ENCODE results near the gene AGAP3. TPM values are rescaled to one million over a fixed set of nuclear protein-coding genes. Genes with fewer than 3 reads are reported as not detected.
A peak's percentile ranks its signal among the peaks of the same experiment; 100 is the strongest.

Gene AGAP3
- total and polyA plus RNA-seq, 4 donors, result 3.9 to 27.0 (median 17.6) TPM

DNA sequence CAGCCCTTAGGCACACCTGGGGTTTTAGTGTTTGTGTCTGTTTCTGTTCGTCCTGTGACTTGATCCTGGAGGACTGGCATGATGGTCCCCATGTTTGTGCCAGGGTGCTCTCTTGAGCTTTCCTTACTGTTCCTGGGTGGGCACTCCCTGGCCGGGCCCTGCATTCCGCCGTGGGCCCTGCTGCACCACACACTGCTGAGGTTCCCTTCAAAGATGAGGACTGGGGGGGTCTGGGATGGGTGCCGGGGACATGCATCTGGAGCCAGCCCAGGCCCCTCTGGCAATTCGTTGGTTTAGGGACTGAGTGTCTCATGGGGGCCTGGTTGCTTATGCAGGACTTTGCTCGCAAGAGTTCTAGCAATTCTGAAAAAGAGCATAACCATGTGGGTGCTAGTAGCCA, 4.7 kb downstream of the AGAP3 start (continued):
- TF ChIP-seq, protein P1, sequence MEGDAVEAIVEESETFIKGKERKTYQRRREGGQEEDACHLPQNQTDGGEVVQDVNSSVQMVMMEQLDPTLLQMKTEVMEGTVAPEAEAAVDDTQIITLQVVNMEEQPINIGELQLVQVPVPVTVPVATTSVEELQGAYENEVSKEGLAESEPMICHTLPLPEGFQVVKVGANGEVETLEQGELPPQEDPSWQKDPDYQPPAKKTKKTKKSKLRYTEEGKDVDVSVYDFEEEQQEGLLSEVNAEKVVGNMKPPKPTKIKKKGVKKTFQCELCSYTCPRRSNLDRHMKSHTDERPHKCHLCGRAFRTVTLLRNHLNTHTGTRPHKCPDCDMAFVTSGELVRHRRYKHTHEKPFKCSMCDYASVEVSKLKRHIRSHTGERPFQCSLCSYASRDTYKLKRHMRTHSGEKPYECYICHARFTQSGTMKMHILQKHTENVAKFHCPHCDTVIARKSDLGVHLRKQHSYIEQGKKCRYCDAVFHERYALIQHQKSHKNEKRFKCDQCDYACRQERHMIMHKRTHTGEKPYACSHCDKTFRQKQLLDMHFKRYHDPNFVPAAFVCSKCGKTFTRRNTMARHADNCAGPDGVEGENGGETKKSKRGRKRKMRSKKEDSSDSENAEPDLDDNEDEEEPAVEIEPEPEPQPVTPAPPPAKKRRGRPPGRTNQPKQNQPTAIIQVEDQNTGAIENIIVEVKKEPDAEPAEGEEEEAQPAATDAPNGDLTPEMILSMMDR (IDR thresholded peaks at IDR 0.05; ENCODE audit: low read depth, low read length, missing input control), result no peak

DNA sequence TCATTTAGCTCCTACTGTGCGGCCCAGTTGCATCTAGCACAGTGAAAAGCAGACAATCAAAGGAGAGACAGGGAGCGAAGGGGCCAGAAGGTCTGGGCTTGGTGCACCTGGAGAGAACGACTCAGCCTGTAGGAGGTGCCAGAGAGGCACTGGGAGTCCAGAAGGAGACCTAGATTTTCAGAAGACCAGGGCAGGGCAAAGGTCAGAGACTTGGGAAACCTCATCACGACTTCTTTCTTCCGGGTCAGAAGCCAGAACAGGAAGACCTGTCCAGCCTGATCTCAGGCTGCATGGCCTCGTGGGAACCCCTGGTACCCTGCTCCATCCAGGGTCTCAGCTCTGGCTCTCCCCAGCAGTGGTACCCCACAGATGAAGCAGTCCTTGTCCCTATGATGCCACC, 5.2 kb downstream of the AGAP3 start:
- TF ChIP-seq YY1 (IDR thresholded peaks at IDR 0.05), result no peak
- peak in 1 of 2 donors; percentile 42 for TF ChIP-seq RAD21 (IDR thresholded peaks at IDR 0.05)
- TF ChIP-seq JUND (IDR thresholded peaks at IDR 0.05), result no peak
- TF ChIP-seq SP1 (IDR thresholded peaks at IDR 0.05), result no peak
- no peak for TF ChIP-seq FOXA2 (IDR thresholded peaks at IDR 0.05)
- TF ChIP-seq, protein P1 (IDR thresholded peaks at IDR 0.05; ENCODE audit: low read depth, low read length, missing input control), result peak; percentile 25
- TF ChIP-seq RXRA (IDR thresholded peaks at IDR 0.05), result no peak
- peak; percentile 90 for TF ChIP-seq NR2F2 (IDR thresholded peaks at IDR 0.05)
- H3K27me3 ChIP-seq (ENCODE audit: control insufficient read depth in 4 of 4, insufficient read depth in 4 of 4, low read length in 3 of 4), result no peaks in the 10 kb centered on the region
- 55% methylated on average over 6 of the region's 6 CpGs for WGBS
- no peak for DNase-seq (ENCODE audit: low spot score)
- no peak overlapping the region for H3K4me3 ChIP-seq (ENCODE audit: low read depth in 1 of 3, low read length in 3 of 3)
- H3K9ac ChIP-seq (ENCODE audit: low read depth in 1 of 2, low read length in 2 of 2), result no peak overlapping the region
- H3K9me3 ChIP-seq (ENCODE audit: control insufficient read depth in 4 of 4, low read length in 3 of 4), result no peaks in the 10 kb centered on the region
- H3K27ac ChIP-seq (ENCODE audit: low read depth in 1 of 2, low read length in 2 of 2), result no peak overlapping the region
- peaks cover 10 to 42% (median 30%) of the 10 kb centered on the region in 4 donors for H3K4me1 ChIP-seq (ENCODE audit: control insufficient read depth in 4 of 4, insufficient read depth in 4 of 4, low read length in 3 of 4)
- H3K36me3 ChIP-seq (ENCODE audit: control insufficient read depth in 4 of 4, insufficient read depth in 3 of 4, low read depth in 1 of 4, low read length in 3 of 4), result peaks cover 0 to 2% (median 0%) of the 10 kb centered on the region in 4 donors

DNA sequence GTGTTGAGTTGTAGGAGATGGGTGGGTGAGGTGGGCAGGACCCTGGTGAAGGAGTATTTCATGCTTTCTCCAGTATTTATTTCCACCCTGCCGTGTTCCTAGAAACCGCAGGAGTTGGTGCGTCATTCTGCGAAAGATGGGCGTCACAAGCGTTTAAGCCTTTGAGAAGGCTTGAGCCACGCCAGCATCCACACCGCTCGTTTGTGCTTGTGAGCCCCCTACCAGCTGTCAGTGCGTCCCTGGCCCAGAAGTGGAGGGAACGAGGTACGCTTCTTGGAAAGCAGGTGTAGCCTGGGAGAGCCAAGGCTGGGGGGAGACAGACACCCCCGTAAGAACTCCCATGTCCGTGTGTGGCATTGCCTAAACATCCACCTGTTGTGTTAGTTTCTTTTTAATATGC, 5.7 kb downstream of the AGAP3 start:
- H3K4me1 ChIP-seq (ENCODE audit: control insufficient read depth in 4 of 4, insufficient read depth in 4 of 4, low read length in 3 of 4), result peaks cover 10 to 42% (median 30%) of the 10 kb centered on the region in 4 donors

More for the DNA sequence above, 5.7 kb downstream of the AGAP3 start:
- no peak for TF ChIP-seq NR2F2 (IDR thresholded peaks at IDR 0.05)
- no peak for TF ChIP-seq HNF4G (IDR thresholded peaks at IDR 0.05)
- TF ChIP-seq HNF4A (conservative IDR thresholded peaks at IDR 0.05), result no peak
- TF ChIP-seq YY1 (IDR thresholded peaks at IDR 0.05), result no peak
- TF ChIP-seq FOXA2 (IDR thresholded peaks at IDR 0.05), result no peak
- TF ChIP-seq SP1 (IDR thresholded peaks at IDR 0.05), result no peak
- no peak for TF ChIP-seq EGR1 (IDR thresholded peaks at IDR 0.05; ENCODE audit: low read depth in 2 of 2)
- TF ChIP-seq, protein P2, sequence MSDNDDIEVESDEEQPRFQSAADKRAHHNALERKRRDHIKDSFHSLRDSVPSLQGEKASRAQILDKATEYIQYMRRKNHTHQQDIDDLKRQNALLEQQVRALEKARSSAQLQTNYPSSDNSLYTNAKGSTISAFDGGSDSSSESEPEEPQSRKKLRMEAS (IDR thresholded peaks at IDR 0.05), result no peak
- TF ChIP-seq, protein P3, sequence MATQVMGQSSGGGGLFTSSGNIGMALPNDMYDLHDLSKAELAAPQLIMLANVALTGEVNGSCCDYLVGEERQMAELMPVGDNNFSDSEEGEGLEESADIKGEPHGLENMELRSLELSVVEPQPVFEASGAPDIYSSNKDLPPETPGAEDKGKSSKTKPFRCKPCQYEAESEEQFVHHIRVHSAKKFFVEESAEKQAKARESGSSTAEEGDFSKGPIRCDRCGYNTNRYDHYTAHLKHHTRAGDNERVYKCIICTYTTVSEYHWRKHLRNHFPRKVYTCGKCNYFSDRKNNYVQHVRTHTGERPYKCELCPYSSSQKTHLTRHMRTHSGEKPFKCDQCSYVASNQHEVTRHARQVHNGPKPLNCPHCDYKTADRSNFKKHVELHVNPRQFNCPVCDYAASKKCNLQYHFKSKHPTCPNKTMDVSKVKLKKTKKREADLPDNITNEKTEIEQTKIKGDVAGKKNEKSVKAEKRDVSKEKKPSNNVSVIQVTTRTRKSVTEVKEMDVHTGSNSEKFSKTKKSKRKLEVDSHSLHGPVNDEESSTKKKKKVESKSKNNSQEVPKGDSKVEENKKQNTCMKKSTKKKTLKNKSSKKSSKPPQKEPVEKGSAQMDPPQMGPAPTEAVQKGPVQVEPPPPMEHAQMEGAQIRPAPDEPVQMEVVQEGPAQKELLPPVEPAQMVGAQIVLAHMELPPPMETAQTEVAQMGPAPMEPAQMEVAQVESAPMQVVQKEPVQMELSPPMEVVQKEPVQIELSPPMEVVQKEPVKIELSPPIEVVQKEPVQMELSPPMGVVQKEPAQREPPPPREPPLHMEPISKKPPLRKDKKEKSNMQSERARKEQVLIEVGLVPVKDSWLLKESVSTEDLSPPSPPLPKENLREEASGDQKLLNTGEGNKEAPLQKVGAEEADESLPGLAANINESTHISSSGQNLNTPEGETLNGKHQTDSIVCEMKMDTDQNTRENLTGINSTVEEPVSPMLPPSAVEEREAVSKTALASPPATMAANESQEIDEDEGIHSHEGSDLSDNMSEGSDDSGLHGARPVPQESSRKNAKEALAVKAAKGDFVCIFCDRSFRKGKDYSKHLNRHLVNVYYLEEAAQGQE (IDR thresholded peaks at IDR 0.05), result no peak
- no peak for TF ChIP-seq TAF1 (conservative IDR thresholded peaks at IDR 0.05)
- TF ChIP-seq GABPA (IDR thresholded peaks at IDR 0.05 in 1 of 2, conservative IDR thresholded peaks at IDR 0.05 in 1 of 2), result no peak
- no peak for TF ChIP-seq FOXA1 (IDR thresholded peaks at IDR 0.05)
- no peak for TF ChIP-seq RXRA (IDR thresholded peaks at IDR 0.05)
- TF ChIP-seq, protein P1 (IDR thresholded peaks at IDR 0.05; ENCODE audit: low read depth, low read length, missing input control), result no peak
- TF ChIP-seq, protein P4, sequence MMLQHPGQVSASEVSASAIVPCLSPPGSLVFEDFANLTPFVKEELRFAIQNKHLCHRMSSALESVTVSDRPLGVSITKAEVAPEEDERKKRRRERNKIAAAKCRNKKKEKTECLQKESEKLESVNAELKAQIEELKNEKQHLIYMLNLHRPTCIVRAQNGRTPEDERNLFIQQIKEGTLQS (IDR thresholded peaks at IDR 0.05), result no peak
- no peaks in the 10 kb centered on the region for H3K9me3 ChIP-seq (ENCODE audit: control insufficient read depth in 4 of 4, low read length in 3 of 4)
- no peak overlapping the region for H3K4me3 ChIP-seq (ENCODE audit: low read depth in 1 of 3, low read length in 3 of 3)
- WGBS, result 93% methylated on average over 14 of the region's 14 CpGs
- no peak overlapping the region for H3K27ac ChIP-seq (ENCODE audit: low read depth in 1 of 2, low read length in 2 of 2)
- peaks cover 0 to 2% (median 0%) of the 10 kb centered on the region in 4 donors for H3K36me3 ChIP-seq (ENCODE audit: control insufficient read depth in 4 of 4, insufficient read depth in 3 of 4, low read depth in 1 of 4, low read length in 3 of 4)
- H3K27me3 ChIP-seq (ENCODE audit: control insufficient read depth in 4 of 4, insufficient read depth in 4 of 4, low read length in 3 of 4), result no peaks in the 10 kb centered on the region
- no peak overlapping the region for H3K9ac ChIP-seq (ENCODE audit: low read depth in 1 of 2, low read length in 2 of 2)
- DNase-seq (ENCODE audit: low spot score), result no peak
